GM19239 (cell line): ENCODE data around the gene TRIM47.

Source experiments
- DNase-seq: peaks from one replicate; pipeline ENCODE4 v3.0.0; 2011; ENCODE audit warnings: low spot score; ENCODE audit not compliant: insufficient read length
- FAIRE-seq: peaks from 2 replicates; lab custom pipeline; 2011; peaks lifted over from hg19 to GRCh38; lab: Jason Lieb, UNC

The TRIM47 gene

GRCh38 chr17:75909812-75910274, 31.5 kb upstream of the TRIM47 start:
- no peak for DNase-seq

GRCh38 chr17:75909051-75909811, 30.9 kb upstream of the TRIM47 start:
- FAIRE-seq (no peak), DNase-seq (no peak)

More at GRCh38 chr17:75909812-75910274, 31.5 kb upstream of the TRIM47 start:
- FAIRE-seq: no peak

- FAIRE-seq: no peak
- DNase-seq: no peak
Measured at GRCh38 chr17:75908201-75908600, 29.8 kb upstream of the TRIM47 start.

GRCh38 chr17:75906143-75906884, 27.9 kb upstream of the TRIM47 start:
- DNase-seq: no peak
- no peak for FAIRE-seq

GRCh38 chr17:75904749-75905521, 26.6 kb upstream of the TRIM47 start, which contains the start of gene MRPL38:
Gene MRPL38 (minus strand): TSS chr17:75904884. CDS start chr17:75904875, 9 bp downstream.
- FAIRE-seq: peak; percentile 96
- peak; percentile 99 for DNase-seq

- DNase-seq (no peak), FAIRE-seq (no peak)
Measured at GRCh38 chr17:75902406-75902805, 24.0 kb upstream of the TRIM47 start.

- FAIRE-seq: no peak
- DNase-seq: no peak
Measured at GRCh38 chr17:75901727-75902126, 23.3 kb upstream of the TRIM47 start.

GRCh38 chr17:75900691-75901533, 22.5 kb upstream of the TRIM47 start:
- no peak for FAIRE-seq
- no peak for DNase-seq

- FAIRE-seq: no peak
- DNase-seq: no peak
Measured at GRCh38 chr17:75899767-75900468, 21.5 kb upstream of the TRIM47 start.

- FAIRE-seq: no peak
- no peak for DNase-seq
Measured at GRCh38 chr17:75899353-75899752, 21.0 kb upstream of the TRIM47 start.

GRCh38 chr17:75898791-75899190, 20.4 kb upstream of the TRIM47 start:
- DNase-seq (no peak), FAIRE-seq (no peak)

- DNase-seq: no peak
- FAIRE-seq: no peak
Measured at GRCh38 chr17:75898065-75898464, 19.7 kb upstream of the TRIM47 start.

- no peak for FAIRE-seq
- DNase-seq: no peak
Measured at GRCh38 chr17:75897160-75898019, 19.0 kb upstream of the TRIM47 start.

GRCh38 chr17:75896415-75897159, 18.2 kb upstream of the TRIM47 start, which contains the start of gene TRIM65:
Gene TRIM65 (minus strand): TSS chr17:75896951. CDS start chr17:75896937, 14 bp downstream.
- FAIRE-seq: peak; percentile 87

GRCh38 chr17:75895370-75896155, 17.2 kb upstream of the TRIM47 start:
- peak; percentile 32 for DNase-seq
- FAIRE-seq: peak; percentile 85

More at GRCh38 chr17:75896415-75897159, 18.2 kb upstream of the TRIM47 start, which contains the start of gene TRIM65:
- DNase-seq: peak; percentile 90

GRCh38 chr17:75894049-75894733, 15.8 kb upstream of the TRIM47 start:
- FAIRE-seq: no peak

More at GRCh38 chr17:75894049-75894733, 15.8 kb upstream of the TRIM47 start:
- DNase-seq: no peak
